ENCODE results near the gene HLA-DOB.

GRCh38 chr6:32775071-32775470 is 41.7 kb downstream of the HLA-DOB start:
- no peak for TF ChIP-seq CTCF (IDR thresholded peaks at IDR 0.05)
- no peak for TF ChIP-seq POLR2AphosphoS5 (IDR thresholded peaks at IDR 0.05)
- no peak for TF ChIP-seq EP300 (IDR thresholded peaks at IDR 0.05; ENCODE audit: low read depth)
